ENCODE data around the gene SYT13. TPM values are rescaled to one million over a fixed set of nuclear protein-coding genes. Genes with fewer than 3 reads are reported as not detected.

Gene SYT13
- total and polyA plus RNA-seq, 2 of the 4 experiments (the other 2 are of a cell fraction) = not detected

GRCh38 chr11:45209000-45209879 is 76.9 kb downstream of the SYT13 start:
- dilution Hi-C loops (cut with HindIII; ENCODE audit: low sequenced_read_pairs, unreplicated experiment) (no loop called here), intact Hi-C loops (cut with micrococcal nuclease) (no loop called here), in situ Hi-C loops (cut with MboI; ENCODE audit: low sequenced_read_pairs) (no loop called here)
- Histone ChIP-seq H3K4me2 (ENCODE audit: low read depth, low read length) (no peak overlapping the region), H3K4ac (ENCODE audit: low read depth, low read length) (no peak overlapping the region), H4K20me1 (ENCODE audit: insufficient read depth, low read length) (no peaks in the 10 kb centered on the region), H4K8ac (ENCODE audit: low read depth in 2 of 2, low read length in 2 of 2) (no peak overlapping the region), H2AK5ac (ENCODE audit: low read depth, low read length) (no peak overlapping the region), H3K27ac (ENCODE audit: insufficient read depth, low read length) (no peak overlapping the region), H3K23ac (ENCODE audit: low read depth, low read length) (no peak overlapping the region), H3K4me3 (ENCODE audit: insufficient read depth, low read depth, low read length) (no peak overlapping the region), H3K9me3 (ENCODE audit: control insufficient read depth, insufficient read depth, low read length) (no peaks in the 10 kb centered on the region), H2BK15ac (ENCODE audit: low read depth, low read length) (no peak overlapping the region), H2AK9ac (replicated peaks; ENCODE audit: low read depth, low read length, poor library complexity) (no peak overlapping the region), H3K4me1 (ENCODE audit: control insufficient read depth, insufficient read depth, low read length) (no peaks in the 10 kb centered on the region; the same call in 1 of the 2 replicates), H3K9ac (ENCODE audit: low read depth, low read length) (no peak overlapping the region), H3K79me1 (ENCODE audit: low read depth in 1 of 2, low read length in 2 of 2) (no peaks in the 10 kb centered on the region), H2BK5ac (ENCODE audit: low read depth, low read length, poor library complexity, severe bottlenecking) (no peak overlapping the region), H4K91ac (ENCODE audit: insufficient read depth, low read depth, low read length) (no peak overlapping the region), H3K36me3 (ENCODE audit: control insufficient read depth, insufficient read depth, low read length) (peaks cover 4% of the 10 kb centered on the region; the same call in 1 of the 2 replicates), H2AFZ (replicated peaks; ENCODE audit: low read length, poor library complexity) (no peak overlapping the region), H4K5ac (ENCODE audit: low read depth, low read length) (no peak overlapping the region), H3K9me1 (ENCODE audit: insufficient read depth, low read length) (no peaks in the 10 kb centered on the region; the same call in 1 of the 2 replicates), H2BK120ac (ENCODE audit: low read depth, low read length) (no peak overlapping the region), H3K18ac (ENCODE audit: low read depth, low read length) (no peak overlapping the region), H3K14ac (replicated peaks; ENCODE audit: low read depth, low read length) (no peak overlapping the region), H3K27me3 (ENCODE audit: control insufficient read depth, insufficient read depth, low read length) (no peaks in the 10 kb centered on the region), H3K56ac (ENCODE audit: extremely low read depth, insufficient read depth, low read length) (no peak overlapping the region), H2BK20ac (ENCODE audit: low read depth, low read length) (no peak overlapping the region)
- ATAC-seq (ENCODE audit: low read depth) = no peak
- CTCF ChIA-PET = no interaction called here
- TF ChIP-seq CHD1 (IDR thresholded peaks at IDR 0.05; ENCODE audit: low read depth, low read length) (no peak), CEBPB (IDR thresholded peaks at IDR 0.05; ENCODE audit: low read depth, low read length) (no peak), MAZ (IDR thresholded peaks at IDR 0.05; ENCODE audit: borderline replicate concordance, low read depth, low read length) (no peak), RAD21 (IDR thresholded peaks at IDR 0.05; ENCODE audit: low read length) (no peak), RCOR1 (IDR thresholded peaks at IDR 0.05; ENCODE audit: insufficient replicate concordance, low read length) (no peak), BHLHE40 (IDR thresholded peaks at IDR 0.05; ENCODE audit: low read depth, low read length) (no peak), NFE2L2 (IDR thresholded peaks at IDR 0.05; ENCODE audit: low read depth, low read length) (no peak), MAFK (IDR thresholded peaks at IDR 0.05; ENCODE audit: low read depth, low read length) (no peak)
- DNase-seq = no peak
- WGBS, 2 experiments (ENCODE audit: extremely low coverage in 2 of 2, insufficient read length in 1 of 2) = 60% methylated on average over 7 of the region's 35 CpGs; no CpG with 5 or more reads in 1 of the 2 experiments
- BruUV-seq (replicated peaks) = no TSS peak
- POLR2A ChIA-PET (ENCODE audit: unreplicated experiment) = no interaction called here
